ENCODE data around the gene CLRN2.
"Not testable (repeated sequence)": the region's sequence is repeated elsewhere in the genome, so short reads cannot be mapped to it uniquely, and the experiment has no call there.

Gene CLRN2

GRCh38 chr4:17545374-17546140 lies 30.6 kb downstream of the CLRN2 start:
- no peak for DNase-seq (ENCODE audit: low read depth)

GRCh38 chr4:17546222-17546621 lies 31.3 kb downstream of the CLRN2 start:
- DNase-seq (ENCODE audit: low read depth), result no peak

GRCh38 chr4:17546678-17547077 lies 31.7 kb downstream of the CLRN2 start:
- DNase-seq (ENCODE audit: low read depth), result no peak

GRCh38 chr4:17550549-17550948 lies 35.6 kb downstream of the CLRN2 start:
- DNase-seq (ENCODE audit: low read depth), result no peak

- DNase-seq (ENCODE audit: low read depth), result no peak
Observed at GRCh38 chr4:17552427-17552826, 37.5 kb downstream of the CLRN2 start.

- no peak for DNase-seq (ENCODE audit: low read depth)
Observed at GRCh38 chr4:17554568-17554967, 39.6 kb downstream of the CLRN2 start.

- no peak for DNase-seq (ENCODE audit: low read depth)
Observed at GRCh38 chr4:17556498-17556897, 41.5 kb downstream of the CLRN2 start.

- no peak for DNase-seq (ENCODE audit: low read depth)
Observed at GRCh38 chr4:17557880-17558279, 42.9 kb downstream of the CLRN2 start.

- no peak for DNase-seq (ENCODE audit: low read depth)
Observed at GRCh38 chr4:17558941-17559708, 44.2 kb downstream of the CLRN2 start.

GRCh38 chr4:17559709-17560048 lies 44.7 kb downstream of the CLRN2 start:
- no peak for DNase-seq (ENCODE audit: low read depth)

GRCh38 chr4:17560065-17560673 lies 45.2 kb downstream of the CLRN2 start:
- DNase-seq (ENCODE audit: low read depth), result no peak

- peak; percentile 43 for DNase-seq (ENCODE audit: low read depth)
Observed at GRCh38 chr4:17561195-17561909, 46.4 kb downstream of the CLRN2 start.

- DNase-seq (ENCODE audit: low read depth), result no peak
Observed at GRCh38 chr4:17562157-17562556, 47.2 kb downstream of the CLRN2 start.

- no peak for DNase-seq (ENCODE audit: low read depth)
Observed at GRCh38 chr4:17565846-17566245, 50.9 kb downstream of the CLRN2 start.

GRCh38 chr4:17567271-17567670 lies 52.3 kb downstream of the CLRN2 start:
- no peak for DNase-seq (ENCODE audit: low read depth)

GRCh38 chr4:17574206-17574605 lies 59.2 kb downstream of the CLRN2 start:
- no peak for DNase-seq (ENCODE audit: low read depth)

- DNase-seq (ENCODE audit: low read depth), result not testable (repeated sequence)
Observed at GRCh38 chr4:17575177-17575576, 60.2 kb downstream of the CLRN2 start.
